Astrocyte (in vitro differentiated cells and primary cell): ENCODE data around the gene BCAN.

Experiments
- EZH2 ChIP-seq: IDR thresholded peaks from 2 replicates; pipeline ENCODE4 v1.6.1; 2012; ENCODE audit warnings: mild to moderate bottlenecking, low read length, inconsistent platforms; ENCODE audit not compliant: insufficient read depth
- TF ChIP-seq, protein P1 (sequence below): IDR thresholded peaks from 2 replicates; pipeline ENCODE4 v1.5.1; 2011; ENCODE audit warnings: low read depth, mild to moderate bottlenecking, inconsistent platforms, low read length, moderate library complexity; ENCODE audit not compliant: insufficient read depth

DNA sequence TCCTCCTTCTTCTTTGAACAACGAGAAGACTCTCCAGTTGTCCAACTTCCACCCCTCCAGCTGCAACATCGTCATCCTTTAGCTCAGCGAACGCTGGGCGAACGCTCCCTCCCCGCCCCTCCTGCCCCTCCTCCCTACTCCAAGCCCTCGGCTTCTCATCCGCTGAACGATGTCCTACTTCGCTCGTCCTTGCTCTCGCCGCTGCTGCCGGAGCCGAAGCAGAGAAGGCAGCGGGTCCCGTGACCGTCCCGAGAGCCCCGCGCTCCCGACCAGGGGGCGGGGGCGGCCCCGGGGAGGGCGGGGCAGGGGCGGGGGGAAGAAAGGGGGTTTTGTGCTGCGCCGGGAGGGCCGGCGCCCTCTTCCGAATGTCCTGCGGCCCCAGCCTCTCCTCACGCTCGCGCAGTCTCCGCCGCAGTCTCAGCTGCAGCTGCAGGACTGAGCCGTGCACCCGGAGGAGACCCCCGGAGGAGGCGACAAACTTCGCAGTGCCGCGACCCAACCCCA lies at the start of gene BCAN:
- TF ChIP-seq, protein P1, sequence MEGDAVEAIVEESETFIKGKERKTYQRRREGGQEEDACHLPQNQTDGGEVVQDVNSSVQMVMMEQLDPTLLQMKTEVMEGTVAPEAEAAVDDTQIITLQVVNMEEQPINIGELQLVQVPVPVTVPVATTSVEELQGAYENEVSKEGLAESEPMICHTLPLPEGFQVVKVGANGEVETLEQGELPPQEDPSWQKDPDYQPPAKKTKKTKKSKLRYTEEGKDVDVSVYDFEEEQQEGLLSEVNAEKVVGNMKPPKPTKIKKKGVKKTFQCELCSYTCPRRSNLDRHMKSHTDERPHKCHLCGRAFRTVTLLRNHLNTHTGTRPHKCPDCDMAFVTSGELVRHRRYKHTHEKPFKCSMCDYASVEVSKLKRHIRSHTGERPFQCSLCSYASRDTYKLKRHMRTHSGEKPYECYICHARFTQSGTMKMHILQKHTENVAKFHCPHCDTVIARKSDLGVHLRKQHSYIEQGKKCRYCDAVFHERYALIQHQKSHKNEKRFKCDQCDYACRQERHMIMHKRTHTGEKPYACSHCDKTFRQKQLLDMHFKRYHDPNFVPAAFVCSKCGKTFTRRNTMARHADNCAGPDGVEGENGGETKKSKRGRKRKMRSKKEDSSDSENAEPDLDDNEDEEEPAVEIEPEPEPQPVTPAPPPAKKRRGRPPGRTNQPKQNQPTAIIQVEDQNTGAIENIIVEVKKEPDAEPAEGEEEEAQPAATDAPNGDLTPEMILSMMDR: no peak
- TF ChIP-seq EZH2: no peak
